Endothelial cell (in vitro differentiated cells): ENCODE data around the gene RTBDN. TPM values are rescaled to one million over a fixed set of nuclear protein-coding genes. Genes with fewer than 3 reads are reported as not detected.

ENCODE experiments used
- DNase-seq: peaks from one replicate; pipeline ENCODE4 v3.0.0; 2021; ENCODE audit warnings: low spot score
- H3K27ac Mint-ChIP-seq: one replicate; pipeline ENCODE4 v1.8.0; 2021; ENCODE audit warnings: mixed read lengths, inconsistent platforms; ENCODE audit not compliant: unreplicated experiment
- H3K27me3 Mint-ChIP-seq: one replicate; pipeline ENCODE4 v1.8.0; 2021; ENCODE audit warnings: mild to moderate bottlenecking, moderate library complexity, mixed read lengths, inconsistent platforms; ENCODE audit not compliant: unreplicated experiment
- H3K36me3 Mint-ChIP-seq: one replicate; pipeline ENCODE4 v1.8.0; 2021; ENCODE audit warnings: mild to moderate bottlenecking, low read depth, mixed read lengths, inconsistent platforms; ENCODE audit not compliant: unreplicated experiment
- H3K4me1 Mint-ChIP-seq: one replicate; pipeline ENCODE4 v1.8.0; 2021; ENCODE audit warnings: mild to moderate bottlenecking, mixed read lengths, inconsistent platforms; ENCODE audit not compliant: unreplicated experiment
- H3K4me3 Mint-ChIP-seq: one replicate; pipeline ENCODE4 v1.8.0; 2021; ENCODE audit warnings: mild to moderate bottlenecking, mixed read lengths, inconsistent platforms; ENCODE audit not compliant: unreplicated experiment
- H3K9me3 Mint-ChIP-seq: one replicate; pipeline ENCODE4 v1.8.0; 2021; ENCODE audit warnings: mixed read lengths, inconsistent platforms; ENCODE audit not compliant: unreplicated experiment
- CTCF ChIP-seq: fragments of 200-600 bp; sonication (generic); IDR thresholded peaks from one replicate; pipeline ENCODE4 v1.5.0; 2021; ENCODE audit warnings: antibody characterized with exemption; ENCODE audit not compliant: unreplicated experiment
- long read RNA-seq: library from polyadenylated mRNA; unstranded; transcript quantifications from one replicate; pipeline ENCODE4 v2.0.0, GENCODE V29; 2020; ENCODE audit not compliant: unreplicated experiment
- total RNA-seq: library from RNA; stranded (reverse); fragmentation: NEBNext Ultra II Directional; extraction: Animal tissue kit (Norgen Biotek cat#: 25700); gene quantifications from one replicate; pipeline ENCODE4 v1.2.1, GENCODE V29; 2021; ENCODE audit not compliant: unreplicated experiment

Gene RTBDN
- not detected for total RNA-seq
- long read RNA-seq: 0 reads

DNA sequence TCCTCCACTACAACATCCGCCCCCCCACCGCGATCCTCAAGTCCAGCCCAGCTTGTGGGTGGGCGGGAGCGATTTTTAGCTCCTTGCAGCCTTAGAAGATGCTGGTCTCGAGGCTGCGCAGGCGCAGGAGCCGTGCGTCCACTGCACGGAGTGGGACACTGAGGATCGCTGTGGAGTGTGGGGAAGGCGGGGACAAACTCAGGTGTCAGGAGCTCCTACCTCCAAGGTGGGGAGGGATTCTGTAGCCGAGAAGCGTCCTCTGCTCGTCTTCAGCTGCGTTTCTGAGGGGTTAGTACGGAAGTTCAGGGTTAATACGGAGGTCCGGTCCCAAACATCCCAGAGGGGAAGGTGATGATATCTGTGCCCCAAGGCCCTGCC, at the start of gene RTBDN:
Gene RTBDN (minus strand): TSS at position 14 of the 378 bp plus-strand sequence. CDS start 4,600 bp downstream, outside the sequence.
- peaks cover 38% of the 10 kb centered on the region for H3K27me3 Mint-ChIP-seq
- DNase-seq: no peak
- H3K36me3 Mint-ChIP-seq: peaks cover 15% of the 10 kb centered on the region
- peak within 1 kb of the TSS; percentile 59 for H3K4me3 Mint-ChIP-seq
- no peak within 1 kb of the TSS for H3K27ac Mint-ChIP-seq
- H3K4me1 Mint-ChIP-seq: peaks cover 12% of the 10 kb centered on the region
- no peak for TF ChIP-seq CTCF
- no peaks in the 10 kb centered on the region for H3K9me3 Mint-ChIP-seq

DNA sequence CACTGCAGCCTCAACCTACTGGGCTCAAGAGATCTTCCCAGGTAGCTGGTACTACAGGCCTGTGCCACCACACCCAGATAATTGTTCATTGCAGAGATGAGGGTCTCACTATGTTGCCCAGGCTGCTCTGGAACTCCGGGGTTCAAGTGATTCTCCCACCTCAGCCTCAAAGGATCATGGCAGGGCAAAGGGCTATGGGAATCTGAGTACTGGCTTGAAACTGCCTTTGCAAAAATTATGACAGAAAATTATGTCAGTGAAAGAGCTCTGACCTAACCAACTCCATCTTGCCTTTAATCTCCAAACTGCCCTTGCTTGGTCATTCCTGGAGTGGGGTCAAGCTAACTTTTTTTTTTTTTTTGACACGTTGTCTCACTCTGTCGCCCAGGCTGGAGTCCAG, 48.2 kb upstream of the RTBDN start:
- no peak overlapping the region for H3K27ac Mint-ChIP-seq
- DNase-seq: no peak
- H3K27me3 Mint-ChIP-seq: peaks cover 11% of the 10 kb centered on the region
- peaks cover 6% of the 10 kb centered on the region for H3K4me1 Mint-ChIP-seq
- no peaks in the 10 kb centered on the region for H3K9me3 Mint-ChIP-seq
- peak overlapping the region; percentile 63 for H3K4me3 Mint-ChIP-seq
- H3K36me3 Mint-ChIP-seq: peaks cover 6% of the 10 kb centered on the region
- no peak for TF ChIP-seq CTCF

GRCh38 chr19:12881172-12881808, 46.9 kb upstream of the RTBDN start, which contains the start of gene DNASE2:
TSS of gene DNASE2 (minus strand) at chr19:12881449. CDS start at chr19:12881375, 74 bp downstream.
- peaks cover 3% of the 10 kb centered on the region for H3K36me3 Mint-ChIP-seq
- no peak for TF ChIP-seq CTCF
- H3K4me1 Mint-ChIP-seq: peaks cover under 1% of the 10 kb centered on the region
- H3K27ac Mint-ChIP-seq: no peak within 1 kb of the TSS
- H3K4me3 Mint-ChIP-seq: peak within 1 kb of the TSS; percentile 88
- DNase-seq: peak; percentile 70
- no peaks in the 10 kb centered on the region for H3K9me3 Mint-ChIP-seq
- H3K27me3 Mint-ChIP-seq: peaks cover 7% of the 10 kb centered on the region

DNA sequence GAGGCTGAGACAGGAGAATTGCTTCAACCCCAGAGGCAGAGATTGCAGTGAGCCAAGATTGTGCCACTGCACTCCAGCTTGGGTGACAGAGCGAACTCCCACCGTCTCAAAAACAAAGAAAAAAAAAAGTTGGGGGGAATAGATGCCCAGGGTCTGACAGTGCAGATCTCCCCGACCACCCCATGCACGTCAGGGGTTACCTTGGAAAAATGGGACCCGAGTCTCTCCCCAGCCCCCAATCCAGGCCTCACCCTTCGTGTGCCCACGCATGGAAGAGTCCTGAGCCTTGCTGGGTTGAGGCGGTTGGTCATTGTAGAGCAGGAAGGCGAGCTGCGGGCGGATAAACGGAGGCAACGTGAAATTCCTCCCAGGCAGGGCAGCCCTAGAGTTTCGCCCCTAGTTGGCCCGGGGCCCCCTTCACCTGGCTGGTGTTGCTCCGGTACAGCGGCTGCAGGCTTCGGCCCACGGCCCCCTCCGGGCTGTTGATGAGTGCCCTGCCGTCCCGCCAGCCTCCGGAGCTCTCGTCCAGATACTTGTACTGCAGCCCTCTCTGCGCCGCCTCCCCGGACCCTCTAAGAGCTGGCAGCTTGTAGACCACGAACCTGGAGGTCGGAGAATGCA, 46.3 kb upstream of the RTBDN start:
- H3K27me3 Mint-ChIP-seq: peaks cover 7% of the 10 kb centered on the region
- H3K4me3 Mint-ChIP-seq: peak overlapping the region; percentile 88
- no peak for TF ChIP-seq CTCF
- no peaks in the 10 kb centered on the region for H3K4me1 Mint-ChIP-seq
- peak; percentile 37 for DNase-seq
- peaks cover 3% of the 10 kb centered on the region for H3K36me3 Mint-ChIP-seq
- no peak overlapping the region for H3K27ac Mint-ChIP-seq
- H3K9me3 Mint-ChIP-seq: no peaks in the 10 kb centered on the region

GRCh38 chr19:12875086-12875485, 40.7 kb upstream of the RTBDN start:
- no peak for TF ChIP-seq CTCF
- Mint-ChIP-seq H3K9me3 (no peaks in the 10 kb centered on the region), H3K36me3 (peaks cover 12% of the 10 kb centered on the region), H3K4me3 (no peak overlapping the region), H3K27ac (no peak overlapping the region), H3K4me1 (no peaks in the 10 kb centered on the region), H3K27me3 (peaks cover 3% of the 10 kb centered on the region)
- no peak for DNase-seq
